ENCODE measurements around the gene SCN5A. TPM values are rescaled to one million over a fixed set of nuclear protein-coding genes. Genes with fewer than 3 reads are reported as not detected.

SCN5A gene
- total and polyA plus RNA-seq, 2 of the 8 experiments (the other 6 are each of a cell fraction or from before 2014, with no cell fraction given), result 4.8 to 11.4 TPM

- TF ChIP-seq SIN3A (conservative IDR thresholded peaks at IDR 0.05 in 1 of 2, IDR thresholded peaks at IDR 0.05 in 1 of 2; ENCODE audit: low read depth in 1 of 2, low read length in 2 of 2), result no peak
- TF ChIP-seq YY1 (IDR thresholded peaks at IDR 0.05; ENCODE audit: low read depth, low read length), result no peak
- TF ChIP-seq EGR1 (IDR thresholded peaks at IDR 0.05; ENCODE audit: borderline replicate concordance, low read depth, low read length), result no peak
- TF ChIP-seq NRF1 (IDR thresholded peaks at IDR 0.05; ENCODE audit: low read depth, low read length), result no peak
- no peak for TF ChIP-seq JUND (IDR thresholded peaks at IDR 0.05; ENCODE audit: low read length)
- TF ChIP-seq CHD1 (IDR thresholded peaks at IDR 0.05; ENCODE audit: low read depth, low read length), result no peak
Observed at GRCh38 chr3:38698061-38698460, 48.6 kb upstream of the SCN5A start (continued).
